ENCODE data around the gene C12orf42. TPM values are rescaled to one million over a fixed set of nuclear protein-coding genes. Genes with fewer than 3 reads are reported as not detected.

C12orf42 gene
- total RNA-seq, 1 experiment from 2014 or later: not detected

DNA sequence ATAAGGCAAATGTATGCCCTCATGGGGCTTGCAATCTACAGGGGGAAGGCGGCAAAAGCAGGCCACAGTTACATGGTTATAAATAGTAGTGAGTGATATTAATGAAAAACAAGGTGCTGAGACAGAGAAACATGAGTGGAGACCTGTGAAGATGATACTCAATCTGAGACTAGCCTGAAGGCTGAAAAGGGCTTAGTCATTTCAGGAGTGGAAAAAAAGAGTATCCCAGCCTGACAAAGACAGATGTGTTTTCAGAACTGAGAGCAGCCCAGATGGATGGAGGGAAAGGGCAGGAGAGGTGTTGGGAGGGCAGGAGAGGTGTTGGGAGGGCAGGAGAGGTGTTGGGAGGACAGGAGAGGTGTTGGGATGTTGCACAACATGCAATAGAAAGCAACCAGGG is 181.9 kb downstream of the C12orf42 start:
- H3K4me3 ChIP-seq (replicated peaks in 1 of 2; ENCODE audit: low read depth in 1 of 2, low read length in 2 of 2): no peak overlapping the region
- BruUV-seq (replicated peaks): no TSS peak
- H3K9ac ChIP-seq (ENCODE audit: low read length): no peak overlapping the region
- no peak overlapping the region for H3K27ac ChIP-seq (ENCODE audit: low read depth, low read length)
- ATAC-seq (no peak), DNase-seq (ENCODE audit: low read depth, low spot score) (no peak)
- no peaks in the 10 kb centered on the region for H3K4me1 ChIP-seq (ENCODE audit: control insufficient read depth in 1 of 2, insufficient read depth in 2 of 2, low read length in 2 of 2)
- ChIA-PET POLR2A (no interaction called here), CTCF (no interaction called here), RAD21 (ENCODE audit: low non-redundant PET in 1 of 2, low total read pairs in 2 of 2, uncharacterized antibody in 2 of 2, unreplicated experiment in 2 of 2) (no interaction called here)
- no peaks in the 10 kb centered on the region; a peak in 1 of 4 replicates for H3K9me3 ChIP-seq (ENCODE audit: control insufficient read depth in 1 of 2, insufficient read depth in 1 of 2, low read depth in 1 of 2, low read length in 2 of 2)
- H2AFZ ChIP-seq (ENCODE audit: low read depth, low read length, poor library complexity, severe bottlenecking): no peak overlapping the region
- no peaks in the 10 kb centered on the region for H3K79me2 ChIP-seq (ENCODE audit: insufficient read depth, low read length)
- peaks cover 24% of the 10 kb centered on the region; the same call in 1 of the 2 replicates for H3K27me3 ChIP-seq (ENCODE audit: insufficient read depth, low read length)
- no peaks in the 10 kb centered on the region for H3K36me3 ChIP-seq (ENCODE audit: control insufficient read depth in 1 of 2, insufficient read depth in 2 of 2, low read length in 2 of 2)
- TF ChIP-seq JUND (IDR thresholded peaks at IDR 0.05): no peak
- no peak for TF ChIP-seq ZFX (IDR thresholded peaks at IDR 0.05)
- no peak for TF ChIP-seq POLR2A (IDR thresholded peaks at IDR 0.05; ENCODE audit: borderline replicate concordance, extremely low read depth, insufficient read depth, insufficient read length)
- TF ChIP-seq SRF (IDR thresholded peaks at IDR 0.05; ENCODE audit: low read depth): no peak
- TF ChIP-seq SIN3A (IDR thresholded peaks at IDR 0.05; ENCODE audit: low read depth): no peak
- no peak for TF ChIP-seq RAD21 (IDR thresholded peaks at IDR 0.05; ENCODE audit: low read depth)
- TF ChIP-seq SP1 (IDR thresholded peaks at IDR 0.05; ENCODE audit: low read depth): no peak
- no peak for TF ChIP-seq FOSL1 (IDR thresholded peaks at IDR 0.05; ENCODE audit: low read depth)
- TF ChIP-seq TCF7L2 (IDR thresholded peaks at IDR 0.05; ENCODE audit: borderline replicate concordance, extremely low read depth, insufficient read depth, insufficient read length): no peak
- TF ChIP-seq, protein P1, sequence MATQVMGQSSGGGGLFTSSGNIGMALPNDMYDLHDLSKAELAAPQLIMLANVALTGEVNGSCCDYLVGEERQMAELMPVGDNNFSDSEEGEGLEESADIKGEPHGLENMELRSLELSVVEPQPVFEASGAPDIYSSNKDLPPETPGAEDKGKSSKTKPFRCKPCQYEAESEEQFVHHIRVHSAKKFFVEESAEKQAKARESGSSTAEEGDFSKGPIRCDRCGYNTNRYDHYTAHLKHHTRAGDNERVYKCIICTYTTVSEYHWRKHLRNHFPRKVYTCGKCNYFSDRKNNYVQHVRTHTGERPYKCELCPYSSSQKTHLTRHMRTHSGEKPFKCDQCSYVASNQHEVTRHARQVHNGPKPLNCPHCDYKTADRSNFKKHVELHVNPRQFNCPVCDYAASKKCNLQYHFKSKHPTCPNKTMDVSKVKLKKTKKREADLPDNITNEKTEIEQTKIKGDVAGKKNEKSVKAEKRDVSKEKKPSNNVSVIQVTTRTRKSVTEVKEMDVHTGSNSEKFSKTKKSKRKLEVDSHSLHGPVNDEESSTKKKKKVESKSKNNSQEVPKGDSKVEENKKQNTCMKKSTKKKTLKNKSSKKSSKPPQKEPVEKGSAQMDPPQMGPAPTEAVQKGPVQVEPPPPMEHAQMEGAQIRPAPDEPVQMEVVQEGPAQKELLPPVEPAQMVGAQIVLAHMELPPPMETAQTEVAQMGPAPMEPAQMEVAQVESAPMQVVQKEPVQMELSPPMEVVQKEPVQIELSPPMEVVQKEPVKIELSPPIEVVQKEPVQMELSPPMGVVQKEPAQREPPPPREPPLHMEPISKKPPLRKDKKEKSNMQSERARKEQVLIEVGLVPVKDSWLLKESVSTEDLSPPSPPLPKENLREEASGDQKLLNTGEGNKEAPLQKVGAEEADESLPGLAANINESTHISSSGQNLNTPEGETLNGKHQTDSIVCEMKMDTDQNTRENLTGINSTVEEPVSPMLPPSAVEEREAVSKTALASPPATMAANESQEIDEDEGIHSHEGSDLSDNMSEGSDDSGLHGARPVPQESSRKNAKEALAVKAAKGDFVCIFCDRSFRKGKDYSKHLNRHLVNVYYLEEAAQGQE (IDR thresholded peaks at IDR 0.05; ENCODE audit: low read depth): no peak
- no peak for TF ChIP-seq POLR2AphosphoS5 (IDR thresholded peaks at IDR 0.05; ENCODE audit: low read depth, low read length)
- TF ChIP-seq CEBPB (IDR thresholded peaks at IDR 0.05; ENCODE audit: low read depth): no peak
- no peaks in the 10 kb centered on the region for H3K9me2 ChIP-seq (ENCODE audit: insufficient read depth)
- intact Hi-C loops (cut with micrococcal nuclease): no loop called here
- H4K20me1 ChIP-seq (ENCODE audit: insufficient read depth): no peaks in the 10 kb centered on the region
- no peak overlapping the region for H3K4me2 ChIP-seq (ENCODE audit: low read length)

All from HCT116 (cell line).